Nephron progenitor cell (in vitro differentiated cells): ENCODE measurements around the gene SETD1A.

Experiments used
- DNase-seq: peaks from one replicate; pipeline ENCODE4 v3.0.0; 2021
- H3K27ac Mint-ChIP-seq: 2 replicates; pipeline ENCODE4 v1.8.0; 2021; ENCODE audit warnings: mild to moderate bottlenecking, moderate library complexity, mixed read lengths
- H3K27me3 Mint-ChIP-seq: 2 replicates; pipeline ENCODE4 v1.8.0; 2021; ENCODE audit warnings: mild to moderate bottlenecking, low read depth, mixed read lengths; ENCODE audit not compliant: poor library complexity
- H3K36me3 Mint-ChIP-seq: 2 replicates; pipeline ENCODE4 v1.8.0; 2021; ENCODE audit warnings: low read depth, mixed read lengths
- H3K4me1 Mint-ChIP-seq: 2 replicates; pipeline ENCODE4 v1.8.0; 2021; ENCODE audit warnings: mixed read lengths
- H3K4me3 Mint-ChIP-seq: 2 replicates; pipeline ENCODE4 v1.8.0; 2021; ENCODE audit warnings: mild to moderate bottlenecking, moderate library complexity, mixed read lengths
- H3K9me3 Mint-ChIP-seq: 2 replicates; pipeline ENCODE4 v1.8.0; 2021; ENCODE audit warnings: mild to moderate bottlenecking, moderate library complexity, mixed read lengths
- TF ChIP-seq, protein P1 (sequence below): fragments of 200-600 bp; sonication (generic); IDR thresholded peaks from 2 replicates; pipeline ENCODE4 v1.5.0; 2021; ENCODE audit warnings: antibody characterized with exemption

SETD1A gene

DNA sequence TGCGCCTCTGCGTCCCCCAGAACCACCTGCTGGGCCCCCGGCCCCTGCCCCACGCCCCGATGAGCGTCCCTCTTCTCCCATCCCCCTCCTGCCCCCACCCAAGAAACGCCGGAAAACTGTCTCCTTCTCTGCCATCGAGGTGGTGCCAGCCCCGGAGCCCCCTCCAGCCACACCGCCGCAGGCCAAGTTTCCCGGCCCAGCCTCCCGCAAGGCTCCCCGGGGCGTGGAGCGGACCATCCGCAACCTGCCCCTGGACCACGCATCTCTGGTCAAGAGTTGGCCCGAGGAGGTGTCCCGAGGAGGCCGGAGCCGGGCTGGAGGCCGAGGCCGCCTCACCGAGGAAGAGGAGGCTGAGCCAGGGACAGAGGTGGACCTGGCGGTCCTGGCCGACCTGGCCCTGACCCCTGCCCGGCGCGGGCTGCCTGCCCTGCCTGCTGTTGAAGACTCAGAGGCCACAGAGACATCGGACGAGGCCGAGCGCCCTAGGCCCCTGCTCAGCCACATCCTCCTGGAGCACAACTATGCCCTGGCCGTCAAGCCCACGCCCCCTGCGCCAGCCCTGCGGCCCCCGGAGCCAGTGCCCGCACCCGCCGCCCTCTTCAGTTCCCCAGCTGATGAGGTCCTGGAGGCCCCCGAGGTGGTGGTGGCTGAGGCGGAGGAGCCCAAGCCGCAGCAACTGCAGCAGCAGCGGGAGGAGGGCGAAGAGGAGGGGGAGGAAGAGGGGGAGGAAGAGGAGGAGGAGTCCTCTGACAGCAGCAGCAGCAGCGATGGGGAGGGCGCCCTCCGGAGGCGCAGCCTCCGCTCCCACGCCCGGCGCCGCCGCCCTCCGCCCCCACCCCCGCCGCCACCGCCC lies 21.8 kb downstream of the SETD1A start:
- DNase-seq: no peak
- no peak overlapping the region for H3K27ac Mint-ChIP-seq
- H3K27me3 Mint-ChIP-seq: peaks cover 3% of the 10 kb centered on the region
- H3K9me3 Mint-ChIP-seq: no peaks in the 10 kb centered on the region
- no peaks in the 10 kb centered on the region for H3K4me1 Mint-ChIP-seq
- H3K4me3 Mint-ChIP-seq: no peak overlapping the region
- peaks cover 35% of the 10 kb centered on the region for H3K36me3 Mint-ChIP-seq
- TF ChIP-seq, protein P1, sequence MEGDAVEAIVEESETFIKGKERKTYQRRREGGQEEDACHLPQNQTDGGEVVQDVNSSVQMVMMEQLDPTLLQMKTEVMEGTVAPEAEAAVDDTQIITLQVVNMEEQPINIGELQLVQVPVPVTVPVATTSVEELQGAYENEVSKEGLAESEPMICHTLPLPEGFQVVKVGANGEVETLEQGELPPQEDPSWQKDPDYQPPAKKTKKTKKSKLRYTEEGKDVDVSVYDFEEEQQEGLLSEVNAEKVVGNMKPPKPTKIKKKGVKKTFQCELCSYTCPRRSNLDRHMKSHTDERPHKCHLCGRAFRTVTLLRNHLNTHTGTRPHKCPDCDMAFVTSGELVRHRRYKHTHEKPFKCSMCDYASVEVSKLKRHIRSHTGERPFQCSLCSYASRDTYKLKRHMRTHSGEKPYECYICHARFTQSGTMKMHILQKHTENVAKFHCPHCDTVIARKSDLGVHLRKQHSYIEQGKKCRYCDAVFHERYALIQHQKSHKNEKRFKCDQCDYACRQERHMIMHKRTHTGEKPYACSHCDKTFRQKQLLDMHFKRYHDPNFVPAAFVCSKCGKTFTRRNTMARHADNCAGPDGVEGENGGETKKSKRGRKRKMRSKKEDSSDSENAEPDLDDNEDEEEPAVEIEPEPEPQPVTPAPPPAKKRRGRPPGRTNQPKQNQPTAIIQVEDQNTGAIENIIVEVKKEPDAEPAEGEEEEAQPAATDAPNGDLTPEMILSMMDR: no peak

- no peak overlapping the region for H3K27ac Mint-ChIP-seq
- no peaks in the 10 kb centered on the region for H3K9me3 Mint-ChIP-seq
- peaks cover 3% of the 10 kb centered on the region for H3K27me3 Mint-ChIP-seq
- H3K36me3 Mint-ChIP-seq: peaks cover 32% of the 10 kb centered on the region
- DNase-seq: no peak
- H3K4me1 Mint-ChIP-seq: no peaks in the 10 kb centered on the region
- H3K4me3 Mint-ChIP-seq: no peak overlapping the region
- TF ChIP-seq, protein P1: no peak
These were observed 22.4 kb downstream of the SETD1A start for GRCh38 chr16:30980023-30980371.

- no peaks in the 10 kb centered on the region for H3K9me3 Mint-ChIP-seq
- no peak for DNase-seq
- no peak overlapping the region for H3K4me3 Mint-ChIP-seq
- H3K36me3 Mint-ChIP-seq: peaks cover 32% of the 10 kb centered on the region
- TF ChIP-seq, protein P1: no peak
- peaks cover 4% of the 10 kb centered on the region for H3K4me1 Mint-ChIP-seq
- H3K27me3 Mint-ChIP-seq: peaks cover 3% of the 10 kb centered on the region
- H3K27ac Mint-ChIP-seq: no peak overlapping the region
These were observed 22.9 kb downstream of the SETD1A start for GRCh38 chr16:30980434-30980833.

- H3K4me3 Mint-ChIP-seq: no peak overlapping the region
- peak overlapping the region; percentile 72 for H3K27ac Mint-ChIP-seq
- DNase-seq: no peak
- peaks cover 5% of the 10 kb centered on the region for H3K4me1 Mint-ChIP-seq
- no peaks in the 10 kb centered on the region for H3K9me3 Mint-ChIP-seq
- H3K27me3 Mint-ChIP-seq: peaks cover 3% of the 10 kb centered on the region
- peaks cover 28% of the 10 kb centered on the region for H3K36me3 Mint-ChIP-seq
- TF ChIP-seq, protein P1: no peak
These were observed 23.4 kb downstream of the SETD1A start for GRCh38 chr16:30980959-30981358.

DNA sequence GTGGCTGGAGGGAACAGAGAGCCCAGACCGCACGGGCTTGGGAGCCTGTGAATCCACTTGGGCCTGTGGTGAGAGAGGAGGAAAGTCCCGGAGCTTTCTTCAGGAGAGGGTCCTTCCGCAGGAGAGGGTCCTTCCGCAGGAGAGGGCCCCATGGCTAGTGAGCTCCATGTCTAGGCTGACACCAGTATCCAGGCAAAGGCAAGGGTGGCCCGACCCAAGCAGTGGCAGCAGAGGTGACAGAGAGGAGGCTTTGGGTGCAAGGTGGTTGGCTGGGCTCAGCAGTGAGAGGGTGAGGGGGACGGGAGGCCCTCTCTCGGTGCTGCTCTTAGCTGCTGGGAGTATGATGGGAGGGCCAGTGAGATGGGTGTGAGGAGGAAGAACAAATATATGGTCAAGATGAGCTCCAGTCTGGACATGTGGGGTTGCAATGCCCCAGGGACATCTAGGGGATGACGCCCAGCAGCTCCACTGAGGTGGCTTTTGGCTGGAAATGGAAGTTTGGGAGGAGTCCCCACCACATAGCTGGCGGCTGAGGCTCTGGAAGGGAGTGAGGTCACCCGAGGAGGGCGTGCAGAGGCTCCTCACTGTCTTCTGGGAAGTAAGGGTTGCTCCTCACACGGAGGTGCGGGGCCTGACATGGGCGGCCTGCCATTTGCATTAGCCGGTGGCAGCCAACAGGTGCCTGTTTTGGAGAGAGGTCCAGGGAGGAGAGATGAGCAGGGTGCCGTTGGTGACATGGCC lies 25.2 kb downstream of the SETD1A start:
- no peaks in the 10 kb centered on the region for H3K9me3 Mint-ChIP-seq
- H3K4me1 Mint-ChIP-seq: peaks cover 5% of the 10 kb centered on the region
- no peak overlapping the region for H3K4me3 Mint-ChIP-seq
- no peak for DNase-seq
- peaks cover 3% of the 10 kb centered on the region for H3K27me3 Mint-ChIP-seq
- peak overlapping the region; percentile 96 for H3K27ac Mint-ChIP-seq
- peaks cover 15% of the 10 kb centered on the region for H3K36me3 Mint-ChIP-seq
- TF ChIP-seq, protein P1: no peak
